Activated CD8-positive, alpha-beta memory T cell treated with anti-CD3 and anti-CD28 coated beads for 36 hours (primary cell): Measurements from ENCODE around the gene MXRA8. TPM values are rescaled to one million over a fixed set of nuclear protein-coding genes. Genes with fewer than 3 reads are reported as not detected.

Experiments
- CTCF ChIA-PET: fragments of 350-600 bp; sonication (Branson Sonifier 250); formaldehyde crosslinking; loops from one replicate; lab custom pipeline; 2021; ENCODE audit warnings: antibody characterized with exemption; lab: Charles Lee
- POLR2A ChIA-PET: fragments of 350-600 bp; sonication (Branson Sonifier 250); formaldehyde crosslinking; loops from one replicate; lab custom pipeline; 2021; ENCODE audit warnings: antibody characterized with exemption; lab: Charles Lee
- total RNA-seq, 2 experiments: library from RNA; stranded (reverse); gene quantifications; one replicate each; pipeline ENCODE4 v1.2.3, GENCODE V29; 2021

Gene MXRA8
- total RNA-seq, 2 experiments from 2014 or later, result 0.29 to 0.55 TPM

DNA sequence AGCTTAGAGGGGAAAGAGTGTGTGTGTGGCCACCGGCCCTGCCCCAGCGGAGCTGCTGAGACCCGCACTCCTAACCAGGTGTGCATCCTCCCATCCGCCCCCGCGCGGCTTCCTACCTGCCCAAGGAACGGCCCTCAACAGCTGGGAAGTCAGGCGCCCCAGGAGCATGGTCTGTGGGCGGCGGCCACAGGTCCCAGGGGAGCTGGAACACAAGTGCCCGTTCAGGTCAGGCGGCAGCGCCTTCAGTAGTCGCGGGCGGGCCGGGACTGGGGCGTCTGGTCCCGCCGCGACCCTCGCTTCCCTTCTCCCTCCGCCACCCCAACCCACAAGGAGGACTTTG lies 16.2 kb upstream of the MXRA8 start:
- ChIA-PET POLR2A (interaction anchor here (0.9 to 2.2 kb wide), 6 partner anchors 24 to 65 kb away, joined by 3 to 11 read pairs (median 6); partner anchors contain the start of genes CCNL2 and MRPL20), CTCF (interaction anchor here (0.6 to 4.0 kb wide), 8 partner anchors 9 to 131 kb away, joined by 3 to 12 read pairs (median 6); partner anchors contain the start of genes CCNL2, MRPL20 and MXRA8)

DNA sequence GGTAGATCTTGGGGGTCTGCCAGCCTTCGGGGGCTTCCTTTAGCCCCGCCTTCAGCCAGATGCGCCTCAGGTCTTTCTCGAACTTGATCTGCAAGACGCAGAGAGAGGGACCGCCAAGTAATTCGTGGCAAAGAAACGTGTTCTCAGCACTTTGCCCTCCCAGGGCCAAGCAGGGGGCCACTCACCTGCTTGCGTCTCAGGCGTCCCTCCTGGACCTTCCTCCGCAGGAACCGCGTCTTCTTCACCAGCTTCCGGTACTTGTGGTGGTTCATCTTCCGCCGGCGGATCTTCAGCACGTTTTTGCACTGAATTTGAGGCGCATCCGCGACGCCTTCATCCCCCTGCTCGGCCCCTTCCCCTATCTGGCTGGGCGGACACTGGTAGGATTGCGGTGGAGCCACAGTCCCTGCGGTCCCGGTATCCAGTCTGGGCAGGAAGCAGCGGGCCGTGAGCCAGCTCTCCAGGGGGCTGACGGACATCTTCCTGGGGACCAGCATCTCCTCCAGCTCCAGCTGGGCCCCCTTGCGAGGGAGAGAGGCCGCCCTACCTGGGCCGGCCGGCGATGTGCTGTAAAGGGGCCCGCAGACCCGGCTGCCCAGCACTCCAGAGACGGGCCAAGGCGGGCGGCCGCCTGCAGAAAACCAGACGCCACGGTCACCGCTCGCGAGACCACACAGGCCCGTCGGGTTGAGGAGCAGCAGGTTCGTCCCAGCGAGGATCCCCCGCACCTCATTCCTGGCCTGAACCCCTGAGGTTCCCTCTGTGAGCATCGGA lies 15.6 kb upstream of the MXRA8 start:
- POLR2A ChIA-PET, result interaction anchor here (0.9 to 2.2 kb wide), 2 partner anchors 27 to 28 kb away, joined by 3 to 8 read pairs; no protein-coding TSS in a partner anchor
- CTCF ChIA-PET, result interaction anchor here (0.8 to 4.0 kb wide), 7 partner anchors 9 to 132 kb away, joined by 3 to 12 read pairs (median 4); partner anchors contain the start of genes MRPL20 and MXRA8

GRCh38 chr1:1373051-1373814 lies 14.9 kb upstream of the MXRA8 start:
- ChIA-PET POLR2A (interaction anchor here (1.1 kb wide), 1 partner anchor 160 kb away, joined by 3 read pairs; no protein-coding TSS in a partner anchor), CTCF (interaction anchor here (0.7 to 4.0 kb wide), 11 partner anchors 8 to 371 kb away, joined by 3 to 14 read pairs (median 4); partner anchors contain the start of genes DVL1, MXRA8 and UBE2J2)

DNA sequence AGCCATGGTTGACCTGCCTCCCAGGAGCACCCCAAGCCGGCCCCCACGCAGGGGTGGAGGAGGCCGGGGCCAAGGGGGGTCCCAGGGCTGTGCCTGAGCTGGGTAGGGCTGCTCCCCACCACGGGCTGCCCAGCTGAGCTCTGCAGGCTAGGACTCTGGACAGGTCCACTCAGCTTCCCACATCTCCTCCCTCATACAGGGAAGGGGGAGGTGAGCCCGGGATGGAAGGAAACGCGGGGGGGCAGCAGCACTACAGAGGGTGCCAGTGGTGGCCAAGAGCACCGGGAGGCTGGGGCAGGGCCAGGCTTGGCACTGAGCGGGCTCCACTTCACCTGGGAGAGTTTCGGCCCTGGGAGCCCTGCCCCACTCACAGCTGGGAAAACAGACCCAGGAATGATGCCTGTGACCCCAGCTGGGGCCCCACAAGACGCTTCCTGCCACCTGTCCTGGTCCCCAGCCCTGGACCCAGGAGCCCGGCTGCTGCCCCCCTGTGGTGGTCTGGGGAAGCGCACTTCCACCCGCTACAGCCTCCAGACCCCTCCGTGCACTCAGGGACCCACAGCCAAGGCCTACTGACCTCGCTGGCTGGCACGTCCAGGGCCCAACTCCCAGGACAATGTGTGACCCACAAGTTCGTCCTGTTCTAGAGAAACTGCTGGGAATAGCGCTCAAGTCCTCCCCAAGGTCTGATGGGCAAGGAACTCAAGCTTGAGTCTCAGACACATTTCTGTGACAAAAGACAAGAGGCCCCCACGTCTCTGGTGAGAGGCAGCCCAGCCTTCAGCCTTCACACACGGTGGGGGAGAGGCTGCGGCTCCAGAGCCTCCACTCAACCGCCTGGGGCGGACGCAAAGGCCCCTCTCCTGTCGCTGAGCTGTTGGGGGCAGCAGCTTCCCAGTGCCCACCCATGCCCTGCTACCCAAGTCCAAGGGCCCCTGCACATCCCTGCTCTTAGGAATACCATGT lies 13.7 kb upstream of the MXRA8 start:
- POLR2A ChIA-PET, result interaction anchor here (0.7 to 1.1 kb wide), 3 partner anchors 18 to 159 kb away, joined by 3 read pairs; no protein-coding TSS in a partner anchor
- CTCF ChIA-PET, result interaction anchor here (0.6 to 4.0 kb wide), 17 partner anchors 9 to 378 kb away, joined by 3 to 14 read pairs (median 3); partner anchors contain the start of genes DVL1, MXRA8 and UBE2J2

DNA sequence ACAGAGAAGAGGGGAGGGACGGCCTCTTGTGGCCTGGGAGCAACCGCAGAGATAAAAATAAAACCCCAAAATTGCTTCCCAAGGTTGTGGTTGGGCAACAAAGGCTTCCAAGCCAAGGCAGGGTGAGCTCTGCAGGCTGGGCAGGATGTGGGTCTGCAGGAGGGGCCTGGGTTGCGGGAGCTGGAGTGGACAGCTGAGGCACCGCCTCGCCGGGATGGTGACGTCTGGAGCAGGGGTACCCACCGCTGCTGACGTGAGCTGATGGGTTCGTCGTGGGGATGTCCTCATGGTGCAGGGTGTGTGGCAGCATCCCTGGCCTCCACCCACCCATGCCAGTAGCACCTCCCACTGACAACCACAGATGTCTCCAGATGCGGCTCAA lies 13.0 kb upstream of the MXRA8 start:
- CTCF ChIA-PET, result interaction anchor here (0.6 to 4.0 kb wide), 9 partner anchors 8 to 377 kb away, joined by 3 to 14 read pairs (median 4); partner anchors contain the start of genes DVL1 and MXRA8
- POLR2A ChIA-PET, result interaction anchor here (0.8 kb wide), 1 partner anchor 18 kb away, joined by 3 read pairs; no protein-coding TSS in a partner anchor

- ChIA-PET POLR2A (interaction anchor here (0.6 to 0.8 kb wide), 2 partner anchors 17 to 357 kb away, joined by 3 read pairs; partner anchors contain the start of gene ISG15), CTCF (interaction anchor here (1.3 to 3.6 kb wide), 4 partner anchors 16 to 61 kb away, joined by 3 to 14 read pairs (median 5); partner anchors contain the start of gene DVL1)
These were observed 12.5 kb upstream of the MXRA8 start for GRCh38 chr1:1370771-1371300.

GRCh38 chr1:1370094-1370493 lies 11.7 kb upstream of the MXRA8 start:
- CTCF ChIA-PET, result interaction anchor here (1.3 to 3.6 kb wide), 2 partner anchors 15 to 22 kb away, joined by 3 to 14 read pairs; partner anchors contain the start of gene DVL1
- POLR2A ChIA-PET, result interaction anchor here (0.6 to 1.0 kb wide), 2 partner anchors 133 to 357 kb away, joined by 3 to 5 read pairs; partner anchors contain the start of gene ISG15

- CTCF ChIA-PET, result interaction anchor here (0.7 kb wide), 1 partner anchor 76 kb away, joined by 3 read pairs; no protein-coding TSS in a partner anchor
- POLR2A ChIA-PET, result no interaction called here
These were observed 9.0 kb upstream of the MXRA8 start for GRCh38 chr1:1367315-1367714.

- POLR2A ChIA-PET, result no interaction called here
- CTCF ChIA-PET, result no interaction called here
These were observed 8.3 kb upstream of the MXRA8 start for GRCh38 chr1:1366699-1367066.

GRCh38 chr1:1365875-1366698 lies 7.7 kb upstream of the MXRA8 start:
- ChIA-PET CTCF (interaction anchor here (0.6 to 1.7 kb wide), 3 partner anchors 8 to 89 kb away, joined by 4 read pairs; partner anchors contain the start of gene AURKAIP1), POLR2A (no interaction called here)

- ChIA-PET POLR2A (no interaction called here), CTCF (interaction anchor here (1.7 kb wide), 1 partner anchor 8 kb away, joined by 4 read pairs; no protein-coding TSS in a partner anchor)
These were observed 5.9 kb upstream of the MXRA8 start for GRCh38 chr1:1364266-1364665.

- POLR2A ChIA-PET, result no interaction called here
- CTCF ChIA-PET, result no interaction called here
These were observed 3.6 kb upstream of the MXRA8 start for GRCh38 chr1:1361982-1362423.

DNA sequence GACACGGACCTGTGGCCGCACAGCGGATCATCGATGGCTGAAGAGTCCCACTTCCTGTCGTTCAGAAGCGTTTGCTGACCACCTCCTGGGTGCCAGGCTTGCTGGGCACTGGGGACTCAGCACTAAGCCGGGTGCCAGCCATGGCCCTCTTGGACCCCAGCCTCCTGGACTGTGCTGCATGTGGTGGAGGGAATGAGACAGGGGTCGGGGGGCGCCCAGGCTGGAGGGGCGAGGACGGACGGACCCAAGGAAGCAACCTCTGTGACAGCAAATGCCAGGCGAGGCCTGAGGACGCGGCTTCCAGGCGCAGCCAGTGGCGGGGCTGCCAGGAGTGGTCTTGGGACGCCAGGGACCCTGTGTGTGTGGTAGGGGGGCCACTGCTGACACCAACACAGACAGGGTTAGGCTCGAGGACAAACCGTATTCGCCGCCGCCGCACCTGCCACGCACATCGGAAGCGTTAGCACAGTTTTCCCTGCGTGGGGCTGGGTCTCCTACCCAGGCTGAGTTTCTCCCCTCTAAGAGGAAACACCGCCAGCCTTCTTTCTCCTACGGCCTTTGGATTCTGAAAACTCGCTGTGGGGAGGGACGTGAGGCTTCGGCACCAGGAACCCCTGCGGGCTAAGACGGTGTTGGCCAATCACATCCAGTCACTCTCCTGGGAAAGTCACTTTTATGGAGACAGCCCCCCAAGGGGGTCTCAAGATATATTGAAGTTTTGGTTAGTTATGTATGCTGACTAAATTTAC lies 3.1 kb upstream of the MXRA8 start:
- ChIA-PET POLR2A (no interaction called here), CTCF (no interaction called here)

DNA sequence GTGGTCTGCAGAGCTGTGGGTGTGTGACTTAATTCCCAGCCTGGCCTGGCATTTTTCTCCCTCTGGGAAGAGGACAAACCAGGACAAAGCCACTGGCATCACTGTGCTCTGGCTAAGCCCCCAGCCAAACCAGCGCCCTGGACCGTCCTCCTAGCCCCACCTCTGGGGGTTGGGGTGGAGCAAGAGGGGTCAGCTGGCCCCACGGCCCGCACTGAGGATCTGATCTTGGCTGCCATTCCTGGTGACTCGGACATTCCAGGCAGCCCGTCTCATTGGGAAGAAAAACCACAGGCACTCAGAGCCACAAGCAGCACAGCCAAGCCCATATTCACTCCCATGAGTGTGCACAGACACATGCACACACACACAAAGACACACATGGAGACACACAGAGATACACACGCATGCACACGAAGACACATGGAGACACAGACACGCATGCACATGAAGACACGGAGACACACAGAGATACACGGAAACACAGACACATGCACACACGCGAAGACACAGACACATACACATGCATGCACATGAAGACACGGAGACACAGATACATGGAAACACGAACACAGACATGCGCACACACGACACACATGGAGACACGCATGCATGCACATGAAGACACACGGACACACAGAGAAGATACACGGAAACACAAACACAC lies 2.3 kb upstream of the MXRA8 start:
- POLR2A ChIA-PET, result no interaction called here
- CTCF ChIA-PET, result interaction anchor here (0.6 kb wide), 1 partner anchor 167 kb away, joined by 3 read pairs; no protein-coding TSS in a partner anchor
